ENCODE results near the gene PGC.

DNA sequence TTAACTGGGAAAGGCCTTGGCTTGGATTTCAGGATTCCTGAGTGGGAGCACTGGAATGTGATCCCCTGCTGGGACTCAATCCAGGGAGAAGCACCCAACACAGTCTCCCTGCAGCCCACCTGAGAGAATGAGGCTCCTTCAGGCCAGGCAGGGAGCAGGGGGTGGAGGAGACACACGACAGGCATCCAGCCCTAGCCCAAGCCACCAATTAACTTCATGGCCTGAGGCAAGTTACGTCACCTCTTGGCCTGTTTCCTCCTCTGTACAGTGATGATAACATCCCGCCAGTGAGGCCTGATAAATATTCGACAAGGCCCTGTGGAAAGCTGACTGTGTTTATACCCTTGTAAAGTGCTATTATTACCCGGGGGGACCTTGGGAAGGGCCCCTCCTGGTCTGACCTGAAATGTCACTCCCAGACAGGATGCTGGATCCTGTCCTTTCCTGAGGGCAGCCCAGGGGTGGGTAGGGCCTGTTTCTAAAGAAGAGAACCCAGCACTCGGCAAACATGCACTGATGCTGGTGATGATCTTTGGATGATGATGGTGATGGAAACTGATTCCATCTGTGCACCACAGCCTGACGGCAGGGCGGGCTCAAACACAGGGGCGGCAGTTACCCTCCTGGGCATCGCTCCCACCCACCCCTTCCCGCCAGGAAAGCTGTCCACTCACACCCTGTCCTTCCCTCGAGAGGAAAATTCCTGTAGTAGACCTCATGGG lies 20.1 kb upstream of the PGC start:
- TF ChIP-seq GATA2 (IDR thresholded peaks at IDR 0.05; ENCODE audit: low read depth, low read length), result peak; percentile 88
- no peak; the same call in 1 of the 2 replicates for TF ChIP-seq GATA3 (IDR thresholded peaks at IDR 0.05; ENCODE audit: low read depth, low read length)

Data from SH-SY5Y (cell line).